ENCODE data around the gene IMPG1.

The IMPG1 gene

GRCh38 chr6:76072562-76072961 lies at the start of gene IMPG1:
IMPG1 (minus strand) TSS chr6:76072662; CDS start chr6:76072488, 174 bp downstream.
- no peak for DNase-seq

DNA sequence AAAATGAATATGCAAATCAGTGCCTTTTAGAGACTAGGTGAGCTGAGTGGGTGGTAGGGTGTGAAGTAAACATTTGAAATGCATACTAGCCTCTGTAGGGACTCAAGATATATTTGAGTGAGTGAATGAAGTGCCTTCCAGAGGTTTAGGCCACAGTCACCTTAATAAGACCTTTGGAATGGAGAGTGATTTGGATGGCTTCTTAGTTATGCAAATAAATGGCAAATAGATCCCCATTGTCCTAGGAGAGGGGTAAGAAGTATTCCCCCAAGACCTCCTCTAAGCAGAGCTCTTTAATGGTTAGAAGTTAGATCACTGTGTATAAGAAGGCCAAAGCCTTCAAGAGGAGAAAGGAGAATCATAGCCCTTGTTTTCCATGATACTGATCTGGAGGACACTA lies 47.8 kb upstream of the IMPG1 start:
- DNase-seq = no peak

- no peak for DNase-seq
Observed at GRCh38 chr6:76073281-76073680, 819 bp upstream of the IMPG1 start.

- DNase-seq = no peak
Observed at GRCh38 chr6:76057469-76057868, 15.0 kb downstream of the IMPG1 start.

DNA sequence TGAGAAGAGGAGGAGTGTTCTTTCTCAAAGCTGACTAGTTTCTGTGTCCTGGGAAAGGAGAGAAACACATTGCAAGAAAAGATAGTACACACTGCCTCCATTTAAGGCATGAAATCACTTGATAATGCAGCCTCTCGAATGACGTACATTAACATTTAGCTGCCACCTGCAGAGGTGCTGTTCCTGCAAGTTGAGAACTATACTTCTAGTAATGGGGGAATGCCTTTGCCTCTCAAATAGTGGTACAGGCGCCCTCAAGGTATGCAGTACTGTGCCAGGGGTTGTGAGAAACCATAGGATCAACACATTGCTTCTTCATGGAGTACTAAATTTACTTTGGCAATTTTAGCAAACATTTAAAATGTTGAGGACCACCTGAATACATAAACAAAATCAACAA lies 20.1 kb downstream of the IMPG1 start:
- no peak for DNase-seq

- no peak for DNase-seq
Observed at GRCh38 chr6:76043690-76044089, 28.8 kb downstream of the IMPG1 start.

GRCh38 chr6:76035713-76036112 lies 36.7 kb downstream of the IMPG1 start:
- no peak for DNase-seq

- no peak for DNase-seq
Observed at GRCh38 chr6:76026101-76026500, 46.4 kb downstream of the IMPG1 start.

- DNase-seq = no peak
Observed at GRCh38 chr6:76014626-76015530, 57.6 kb downstream of the IMPG1 start.

DNA sequence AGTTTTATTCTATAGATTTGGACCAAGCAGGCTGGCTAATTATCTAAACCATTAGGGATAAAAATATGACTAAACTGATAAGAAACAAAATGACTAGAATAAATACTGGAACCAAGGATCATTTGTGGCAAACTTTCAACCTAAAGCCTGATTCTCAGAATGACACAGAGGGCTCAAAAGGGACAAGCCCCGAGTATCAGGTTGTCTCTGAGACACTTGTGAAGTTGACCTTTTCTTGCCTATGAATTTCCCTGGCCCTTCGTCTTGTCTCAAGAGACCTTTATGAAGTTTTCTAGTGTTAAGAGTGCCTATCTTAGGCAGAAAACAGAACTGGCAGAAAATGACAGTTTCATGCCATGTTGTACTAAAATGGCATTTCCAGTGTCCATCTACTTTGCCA lies 68.3 kb downstream of the IMPG1 start:
- DNase-seq = no peak

GRCh38 chr6:76003686-76004085 lies 68.8 kb downstream of the IMPG1 start:
- DNase-seq = no peak

GRCh38 chr6:76003113-76003512 lies 69.3 kb downstream of the IMPG1 start:
- no peak for DNase-seq

- no peak for DNase-seq
Observed at GRCh38 chr6:76000629-76001028, 71.8 kb downstream of the IMPG1 start.

GRCh38 chr6:75997696-75998095 lies 74.8 kb downstream of the IMPG1 start:
- DNase-seq = no peak

GRCh38 chr6:75993236-75994162 lies 79.0 kb downstream of the IMPG1 start:
- no peak for DNase-seq

DNA sequence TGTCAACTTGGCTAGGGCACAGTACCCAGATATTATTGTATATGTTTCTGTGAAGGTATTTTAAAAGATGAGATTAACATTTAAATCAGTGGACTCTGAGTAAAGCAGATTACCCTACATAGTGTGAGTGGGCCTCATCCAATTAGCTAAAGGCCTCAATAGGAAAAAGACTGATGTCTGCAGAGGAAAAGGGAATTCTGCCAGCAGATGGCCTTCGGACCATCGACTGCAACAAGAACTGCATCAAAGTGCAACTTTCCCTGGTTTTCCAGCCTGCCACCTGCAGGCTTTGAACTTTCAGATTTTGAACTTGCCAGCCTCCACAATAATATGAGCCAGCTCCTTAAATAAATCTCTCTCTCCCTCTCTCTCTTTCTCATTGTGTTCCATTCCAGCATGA lies 80.5 kb downstream of the IMPG1 start:
- no peak for DNase-seq

GRCh38 chr6:75986935-75987334 lies 85.5 kb downstream of the IMPG1 start:
- no peak for DNase-seq

- no peak for DNase-seq
Observed at GRCh38 chr6:75975904-75976303, 96.6 kb downstream of the IMPG1 start.

DNA sequence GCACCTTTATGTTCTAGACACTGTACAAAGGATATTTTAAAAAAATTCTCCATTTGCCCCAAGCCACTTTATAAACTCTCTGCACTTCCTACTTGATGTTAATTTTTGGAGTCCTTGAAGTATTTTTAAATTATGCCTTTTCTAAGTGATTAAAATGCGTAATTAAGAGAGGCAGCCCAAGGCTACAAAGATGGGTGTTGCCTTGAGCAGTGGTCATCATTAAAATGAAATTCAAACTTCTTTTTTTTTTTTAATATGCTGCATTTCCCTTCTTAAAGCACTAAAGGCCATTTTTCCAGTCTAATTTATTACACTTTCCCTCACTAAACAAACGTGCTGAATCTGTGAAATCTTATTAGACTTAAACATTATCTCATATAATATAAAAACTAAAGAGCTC lies 102.4 kb downstream of the IMPG1 start:
- no peak for DNase-seq

- DNase-seq = no peak
Observed at GRCh38 chr6:75968143-75968542, 104.3 kb downstream of the IMPG1 start.

GRCh38 chr6:75963569-75963968 lies 108.9 kb downstream of the IMPG1 start:
- DNase-seq = no peak

GRCh38 chr6:75952128-75952527 lies 120.3 kb downstream of the IMPG1 start:
- DNase-seq = no peak

DNA sequence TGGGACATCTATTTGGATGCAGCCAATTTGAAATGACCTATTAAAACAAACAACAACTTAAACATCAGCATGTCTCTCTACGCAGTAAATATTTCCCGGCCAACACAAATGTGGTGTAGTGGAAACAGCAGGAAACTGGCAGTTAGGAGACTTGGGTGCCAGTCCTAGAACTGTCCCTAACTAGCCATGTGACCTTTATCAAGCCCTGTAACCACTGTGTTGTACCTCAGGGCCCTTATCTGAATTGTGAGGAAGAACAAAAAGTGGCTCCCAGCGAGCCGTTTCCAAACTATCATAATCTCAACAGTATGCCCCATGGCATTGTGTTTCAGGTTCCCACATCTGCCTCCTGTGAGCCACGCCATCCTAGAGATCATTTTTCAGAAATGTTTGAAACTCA lies 124.5 kb downstream of the IMPG1 start:
- DNase-seq = no peak
